HK-2 (cell line): ENCODE measurements around the gene VWA5B1.

Experiments used
- DNase-seq: peaks from one replicate; pipeline ENCODE4 v3.0.0-alpha.2; 2018; ENCODE audit not compliant: unreplicated experiment

The VWA5B1 gene

GRCh38 chr1:20367116-20367585 lies 76.5 kb downstream of the VWA5B1 start:
- DNase-seq: peak; percentile 14

- DNase-seq: no peak
Observed at GRCh38 chr1:20367626-20368025, 77.0 kb downstream of the VWA5B1 start.

GRCh38 chr1:20368866-20369470 lies 78.3 kb downstream of the VWA5B1 start:
- DNase-seq: no peak

GRCh38 chr1:20370698-20371097 lies 80.0 kb downstream of the VWA5B1 start:
- DNase-seq: no peak

GRCh38 chr1:20371411-20371810 lies 80.7 kb downstream of the VWA5B1 start:
- DNase-seq: no peak

- DNase-seq: no peak
Observed at GRCh38 chr1:20371883-20372282, 81.2 kb downstream of the VWA5B1 start.

GRCh38 chr1:20372676-20373075 lies 82.0 kb downstream of the VWA5B1 start:
- no peak for DNase-seq

- DNase-seq: no peak
Observed at GRCh38 chr1:20373286-20373685, 82.6 kb downstream of the VWA5B1 start.

- DNase-seq: no peak
Observed at GRCh38 chr1:20373764-20374163, 83.1 kb downstream of the VWA5B1 start.

- DNase-seq: no peak
Observed at GRCh38 chr1:20375563-20375962, 84.9 kb downstream of the VWA5B1 start.

GRCh38 chr1:20376171-20376570 lies 85.5 kb downstream of the VWA5B1 start:
- DNase-seq: no peak

GRCh38 chr1:20376880-20377494 lies 86.3 kb downstream of the VWA5B1 start:
- peak; percentile 57 for DNase-seq

GRCh38 chr1:20377516-20378270 lies 87.0 kb downstream of the VWA5B1 start:
- DNase-seq: no peak

GRCh38 chr1:20379075-20379474 lies 88.4 kb downstream of the VWA5B1 start:
- DNase-seq: no peak

- no peak for DNase-seq
Observed at GRCh38 chr1:20380175-20380574, 89.5 kb downstream of the VWA5B1 start.

- DNase-seq: no peak
Observed at GRCh38 chr1:20380616-20381035, 90.0 kb downstream of the VWA5B1 start.

- no peak for DNase-seq
Observed at GRCh38 chr1:20381045-20381641, 90.5 kb downstream of the VWA5B1 start.

GRCh38 chr1:20381961-20382360 lies 91.3 kb downstream of the VWA5B1 start:
- DNase-seq: no peak

- no peak for DNase-seq
Observed at GRCh38 chr1:20382711-20383110, 92.0 kb downstream of the VWA5B1 start.

GRCh38 chr1:20383631-20384030 lies 93.0 kb downstream of the VWA5B1 start:
- DNase-seq: no peak

GRCh38 chr1:20385630-20386029 lies 95.0 kb downstream of the VWA5B1 start:
- DNase-seq: no peak

- DNase-seq: no peak
Observed at GRCh38 chr1:20386323-20387081, 95.8 kb downstream of the VWA5B1 start.
